ENCODE measurements around the gene CSNK2A2.

CSNK2A2 gene

DNA sequence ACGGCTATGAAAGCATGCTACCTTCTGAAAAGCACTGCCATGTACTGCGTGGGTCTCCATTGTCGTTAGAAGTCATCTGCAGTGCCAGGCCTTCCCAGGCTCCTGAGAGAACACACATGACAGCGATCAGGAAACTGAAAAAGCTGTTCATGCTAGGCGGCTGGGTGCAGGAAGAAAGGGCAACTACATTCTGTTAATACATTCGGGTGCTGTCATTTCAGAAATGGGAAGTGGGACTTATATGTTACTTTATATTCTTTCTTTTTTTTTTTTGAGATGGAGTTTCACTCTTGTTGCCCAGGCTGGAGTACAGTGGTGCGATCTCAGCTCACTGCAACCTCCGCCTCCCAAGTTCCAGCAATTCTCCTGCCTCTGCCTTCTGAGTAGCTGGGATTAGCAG lies 88.6 kb downstream of the CSNK2A2 start:
- DNase-seq = no peak

All from stimulated activated CD4-positive, alpha-beta T cell treated with anti-CD3 and anti-CD28 coated beads, Interleukin-15, amount 100 ng/mL, for 24 hours (primary cell).